GM18498 (cell line): Measurements from ENCODE around the gene IQCE.
"Not testable (repeated sequence)": the region's sequence is repeated elsewhere in the genome, so short reads cannot be mapped to it uniquely, and the experiment has no call there.

ENCODE experiments used
- ATAC-seq: cut with Tn5 transposase; IDR thresholded peaks from one replicate; pipeline ENCODE4 v1.9.1; 2021; ENCODE audit warnings: mild to moderate bottlenecking, moderate library complexity; ENCODE audit not compliant: unreplicated experiment

The IQCE gene

DNA sequence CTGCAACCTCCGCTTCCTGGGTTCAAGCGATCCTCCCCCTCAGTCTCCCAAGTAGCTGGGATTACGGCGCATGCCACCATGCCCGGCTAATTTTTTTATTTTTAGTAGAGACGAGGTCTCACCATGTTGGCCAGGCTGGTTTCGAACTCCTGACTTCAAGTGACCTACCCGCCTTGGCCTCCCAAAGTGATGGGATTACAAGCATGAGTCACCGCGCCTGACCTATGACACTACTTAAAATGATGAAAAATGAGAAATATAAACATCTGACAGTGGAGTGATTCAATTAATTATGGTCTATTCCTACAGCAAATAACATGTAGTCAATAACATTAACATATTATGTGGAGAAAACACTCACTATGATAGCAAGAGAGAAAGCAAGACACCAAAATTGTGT lies 5.7 kb upstream of the IQCE start:
- ATAC-seq: no peak

DNA sequence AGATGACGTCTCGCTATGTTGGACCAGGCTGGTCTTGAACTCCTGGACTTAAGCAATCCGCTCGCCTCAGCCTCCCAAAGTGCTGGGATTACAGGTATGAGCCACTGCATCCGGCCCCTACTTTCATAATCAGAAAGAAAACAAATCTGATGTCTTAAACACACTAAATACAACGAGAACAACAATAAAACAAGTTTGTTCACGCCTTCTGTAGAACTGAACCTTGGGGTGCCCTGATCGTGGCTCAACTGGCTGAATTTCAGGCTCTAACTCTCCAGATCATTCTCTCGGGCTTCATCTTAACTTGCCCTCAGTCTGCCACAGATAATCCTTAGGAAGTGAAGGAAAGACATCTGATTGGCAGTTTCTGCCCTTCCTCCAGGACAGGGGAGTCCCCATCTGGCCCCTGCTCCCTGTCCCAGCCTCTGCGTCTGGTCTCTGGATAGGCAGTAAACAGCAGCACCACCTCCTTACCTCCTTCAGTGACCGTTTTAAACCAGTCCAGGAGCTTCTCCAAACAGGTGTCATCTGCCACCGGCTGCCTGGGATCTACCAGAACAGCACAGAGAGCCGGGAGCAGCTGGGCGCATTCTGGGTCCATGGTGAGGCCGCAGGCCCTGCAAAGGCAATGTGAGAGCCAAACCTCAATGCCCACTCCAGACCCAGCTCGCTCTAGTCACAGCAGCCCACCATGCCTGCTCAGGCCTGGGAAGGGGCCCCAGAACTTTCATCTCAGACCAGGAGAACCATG lies 4.8 kb upstream of the IQCE start:
- ATAC-seq: no peak

GRCh38 chr7:2554661-2555111 lies 4.1 kb upstream of the IQCE start:
- ATAC-seq: no peak

DNA sequence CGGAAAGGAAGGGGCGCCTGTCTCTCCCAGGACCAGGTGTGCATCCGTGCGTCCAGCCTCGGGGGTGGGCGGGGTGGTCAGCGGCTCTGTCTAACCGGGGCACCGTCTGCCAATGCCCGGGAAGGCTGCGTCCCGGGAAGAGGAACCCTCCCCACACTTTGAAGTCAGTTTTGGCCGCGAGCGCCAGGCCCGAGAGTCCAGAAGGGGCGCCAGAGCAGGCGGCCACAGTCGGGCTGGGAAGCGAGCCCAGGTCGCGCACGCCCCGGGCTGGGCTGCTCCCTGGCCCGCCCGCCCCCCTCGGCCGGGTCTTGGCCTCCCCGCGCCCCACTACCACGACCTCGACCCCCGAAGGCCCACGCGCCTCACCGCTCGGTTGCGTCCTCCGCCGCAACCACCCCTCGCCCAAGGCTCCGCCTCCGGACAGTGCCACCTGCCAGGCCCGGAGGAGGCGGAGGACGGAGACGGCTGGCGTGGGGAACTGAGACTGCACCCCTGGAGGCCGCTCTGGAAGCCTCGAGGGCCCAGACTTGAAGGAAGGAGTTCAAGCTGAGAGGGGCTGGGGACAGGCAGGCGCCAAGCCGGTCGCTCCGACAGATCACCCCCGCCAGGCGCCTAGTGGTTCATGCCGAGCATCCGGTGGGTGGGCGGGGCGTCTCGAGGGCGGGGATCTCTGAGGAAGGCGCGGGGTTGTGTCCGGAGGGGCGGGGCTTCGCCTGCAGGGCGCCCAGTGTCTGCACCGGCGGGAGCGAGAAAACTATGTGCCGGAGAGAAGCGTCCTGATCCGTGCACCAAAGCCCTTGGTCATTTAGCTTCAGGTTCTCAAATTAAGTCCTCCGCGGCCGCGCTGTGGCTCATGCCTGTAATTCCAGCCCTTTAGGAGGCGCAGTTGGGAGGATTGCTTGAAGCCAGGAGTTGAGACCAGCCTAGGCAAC lies 3.4 kb upstream of the IQCE start, which contains the start of gene BRAT1:
BRAT1 (minus strand) TSS at position 404 of the 932 bp plus-strand sequence. CDS start 1,093 bp downstream, outside the sequence.
- ATAC-seq: peak; percentile 71

GRCh38 chr7:2559283-2559950 lies 638 bp downstream of the IQCE start:
- ATAC-seq: peak; percentile 18

DNA sequence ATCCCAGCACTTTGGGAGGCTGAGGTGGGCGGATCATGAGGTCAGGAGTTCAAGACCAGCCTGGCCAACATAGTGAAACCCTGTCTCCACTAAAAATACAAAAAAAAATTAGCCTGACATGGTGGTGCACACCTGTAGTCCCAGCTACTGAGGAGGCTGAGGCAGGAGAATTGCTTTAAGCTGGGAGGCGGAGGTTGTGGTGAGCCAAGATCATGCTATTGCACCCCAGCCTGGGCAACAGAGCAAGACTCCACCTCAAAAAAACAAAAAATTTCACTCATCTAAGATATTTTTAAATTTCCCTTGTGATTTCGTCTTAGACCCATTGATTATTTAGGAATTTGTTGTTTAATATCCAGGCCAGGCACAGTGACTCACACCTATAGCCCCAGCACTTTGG lies 5.2 kb downstream of the IQCE start:
- ATAC-seq: not testable (repeated sequence)

DNA sequence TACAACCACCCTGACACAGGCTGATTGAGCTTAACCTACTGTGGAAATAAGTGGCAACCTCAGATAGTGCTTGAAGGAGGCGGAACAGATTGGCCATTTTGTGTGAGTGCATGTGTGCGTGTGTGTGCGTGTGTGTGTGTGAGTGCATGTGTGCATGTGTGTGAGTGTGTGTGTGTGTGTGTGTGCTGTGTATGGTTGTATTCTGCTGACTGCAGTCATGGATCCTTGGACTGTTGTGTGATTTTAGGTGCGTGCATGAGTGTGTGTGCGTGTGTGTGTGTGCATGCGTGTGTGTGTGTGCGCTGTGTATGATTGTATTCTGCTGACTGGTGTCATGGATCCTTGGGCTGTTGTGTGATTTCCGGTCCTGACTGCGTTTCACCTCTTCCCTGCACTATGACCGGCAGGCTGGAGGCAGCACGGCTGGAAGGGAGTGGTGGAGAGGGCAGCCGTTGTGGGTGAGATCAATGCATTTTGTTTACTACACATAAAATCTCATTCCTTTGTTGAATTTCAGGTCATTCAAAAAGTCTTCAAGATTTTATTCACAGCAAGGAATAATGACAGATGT lies 6.3 kb downstream of the IQCE start:
- no peak for ATAC-seq

DNA sequence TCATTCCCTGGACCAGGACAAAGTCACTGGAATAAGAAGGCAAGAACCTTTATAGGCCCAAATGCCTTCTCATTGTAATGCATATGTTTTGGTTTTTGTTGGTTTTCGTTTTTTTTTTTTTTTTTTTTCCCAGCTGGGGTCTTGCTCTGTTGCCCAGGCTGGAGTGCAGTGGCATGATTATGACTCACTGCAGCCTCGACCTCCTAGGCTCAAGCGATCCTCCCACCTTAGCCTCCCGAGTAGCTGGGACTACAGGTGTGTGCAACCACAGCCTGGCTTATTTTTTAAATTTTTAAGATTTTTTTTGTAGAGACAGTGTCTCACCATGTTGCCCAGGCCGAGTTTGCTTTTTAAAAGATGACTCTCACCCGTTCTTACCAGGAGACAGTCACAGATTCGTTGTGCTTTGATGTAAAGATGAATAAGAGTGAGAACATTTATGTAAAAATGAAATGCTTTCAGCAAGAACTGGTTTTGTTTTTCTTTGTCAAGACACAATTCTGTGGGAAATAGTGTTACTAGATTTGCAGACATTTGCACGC lies 7.6 kb downstream of the IQCE start:
- ATAC-seq: no peak

DNA sequence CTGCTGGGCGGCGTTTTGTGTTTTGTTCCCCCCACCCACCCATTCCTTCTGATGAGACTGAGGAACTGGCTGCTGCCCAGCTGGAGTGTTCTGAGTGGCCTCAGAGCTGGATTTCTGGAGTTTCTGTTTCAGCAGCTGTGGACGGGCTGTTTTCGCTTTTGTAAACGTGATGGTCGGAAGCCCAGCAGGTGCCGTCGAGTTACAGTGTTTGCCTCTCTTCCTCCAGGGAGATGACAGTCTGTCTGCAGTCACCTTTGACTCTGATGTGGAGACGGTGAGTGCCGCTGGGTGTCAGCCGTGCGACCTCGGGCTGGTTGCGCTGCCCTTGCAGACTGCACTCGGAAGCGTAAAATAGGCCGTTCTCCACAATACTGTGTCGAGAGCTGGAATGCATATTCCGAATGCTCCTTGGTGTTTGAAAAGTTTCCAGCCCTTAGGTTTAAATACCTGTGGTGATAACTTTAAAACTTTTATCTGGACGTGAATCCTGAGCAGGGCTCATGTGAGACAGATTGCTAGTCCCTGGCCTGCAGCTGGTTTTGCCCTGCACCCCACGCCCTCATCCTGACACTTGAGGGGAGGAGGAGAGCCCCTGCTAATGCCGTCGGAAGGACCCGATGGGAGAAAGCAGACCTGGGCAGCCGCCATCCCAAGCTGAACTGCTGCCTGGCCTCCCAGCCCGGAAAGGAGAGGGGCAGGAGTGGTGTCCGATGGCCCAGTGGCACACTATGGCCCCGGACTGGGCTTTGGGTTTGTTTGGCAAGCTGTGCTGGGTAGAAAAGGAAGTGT lies 8.3 kb downstream of the IQCE start:
- no peak for ATAC-seq

DNA sequence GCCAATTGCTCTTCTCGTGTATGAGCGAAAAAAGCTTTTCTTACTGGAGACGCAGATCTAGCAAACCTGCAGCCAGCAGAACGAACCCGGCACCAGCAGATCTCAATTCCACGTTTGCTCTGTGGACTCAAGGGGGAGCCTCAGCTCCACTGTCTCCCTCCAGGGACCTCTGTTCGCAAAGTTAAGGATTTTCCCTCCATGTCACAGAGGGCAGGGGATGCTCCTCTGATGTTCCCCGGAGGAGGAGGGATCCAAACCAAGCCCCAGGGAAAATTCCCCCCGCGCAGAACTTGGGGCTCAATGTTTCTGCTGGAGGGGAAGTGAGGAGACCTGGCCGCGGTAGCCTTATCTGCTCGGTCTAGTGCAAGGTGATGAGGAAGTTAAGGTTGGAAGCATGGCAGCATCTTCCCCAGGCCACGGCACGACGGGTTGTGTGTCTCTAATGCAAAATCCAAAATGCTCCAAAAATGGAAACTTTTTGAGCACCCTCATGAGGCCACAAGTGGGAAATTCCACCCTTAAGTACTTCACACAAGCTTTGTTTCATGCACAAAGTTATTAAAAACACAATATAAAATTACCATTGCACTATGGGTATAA lies 9.0 kb downstream of the IQCE start:
- ATAC-seq: no peak

- ATAC-seq: no peak
These were observed 9.9 kb downstream of the IQCE start for GRCh38 chr7:2568521-2569223.

DNA sequence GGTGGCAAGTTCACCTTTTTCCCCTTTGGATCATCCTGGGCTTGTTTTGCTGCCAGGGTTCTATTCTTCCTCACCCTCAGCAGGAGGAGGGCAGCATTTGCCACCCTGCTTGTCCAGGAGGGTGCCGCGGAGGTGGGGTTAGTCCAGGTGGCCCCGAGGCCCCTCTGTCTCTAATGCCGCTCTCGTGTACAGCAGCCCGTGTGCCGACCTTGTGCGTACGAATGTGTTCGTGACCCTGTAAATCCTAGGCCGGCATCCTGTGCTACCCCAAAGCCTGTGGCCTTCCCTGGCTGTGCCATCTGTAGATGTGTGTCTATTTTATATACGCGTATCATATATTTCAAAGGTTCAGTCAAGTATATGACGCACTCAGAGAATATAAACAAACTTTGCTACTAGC lies 10.6 kb downstream of the IQCE start:
- no peak for ATAC-seq

DNA sequence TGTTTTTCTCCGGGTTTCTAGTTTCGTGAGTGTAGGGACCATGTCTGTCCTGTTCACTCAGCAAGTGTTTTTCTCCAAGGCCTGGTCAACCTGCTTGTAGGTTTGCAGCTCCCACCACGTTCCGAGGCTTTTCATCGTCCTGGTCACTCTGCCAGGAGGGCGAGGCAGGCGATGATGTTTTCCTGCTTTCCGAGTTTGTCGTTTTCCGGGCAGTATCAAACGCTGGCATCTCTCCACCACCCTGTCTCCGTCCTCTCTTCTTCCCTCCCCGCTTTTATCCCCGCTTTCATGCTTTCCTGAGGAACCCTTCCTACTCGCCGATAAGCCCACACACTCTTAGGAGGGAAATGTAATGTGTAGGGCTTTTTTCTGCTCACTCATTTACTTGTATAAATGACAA lies 11.2 kb downstream of the IQCE start:
- no peak for ATAC-seq

DNA sequence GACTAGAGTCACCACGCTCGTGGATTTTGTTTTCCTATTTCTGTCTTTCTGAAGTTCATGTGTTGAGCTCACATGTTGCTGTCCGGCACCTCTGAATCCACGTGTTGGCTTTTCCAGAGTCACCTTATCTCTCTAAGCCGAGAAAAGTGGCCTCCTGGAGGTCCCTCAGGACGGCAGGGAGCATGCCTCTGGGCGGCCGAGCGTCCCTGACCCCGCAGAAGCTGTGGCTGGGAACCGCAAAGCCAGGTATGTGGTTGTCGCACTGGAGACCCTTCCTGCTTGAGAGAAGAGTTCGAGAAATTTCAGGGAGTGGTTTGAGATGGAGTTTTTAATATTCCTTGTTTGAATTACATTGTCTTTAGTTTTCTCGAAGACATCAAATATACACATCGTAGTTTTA lies 12.6 kb downstream of the IQCE start:
- no peak for ATAC-seq

DNA sequence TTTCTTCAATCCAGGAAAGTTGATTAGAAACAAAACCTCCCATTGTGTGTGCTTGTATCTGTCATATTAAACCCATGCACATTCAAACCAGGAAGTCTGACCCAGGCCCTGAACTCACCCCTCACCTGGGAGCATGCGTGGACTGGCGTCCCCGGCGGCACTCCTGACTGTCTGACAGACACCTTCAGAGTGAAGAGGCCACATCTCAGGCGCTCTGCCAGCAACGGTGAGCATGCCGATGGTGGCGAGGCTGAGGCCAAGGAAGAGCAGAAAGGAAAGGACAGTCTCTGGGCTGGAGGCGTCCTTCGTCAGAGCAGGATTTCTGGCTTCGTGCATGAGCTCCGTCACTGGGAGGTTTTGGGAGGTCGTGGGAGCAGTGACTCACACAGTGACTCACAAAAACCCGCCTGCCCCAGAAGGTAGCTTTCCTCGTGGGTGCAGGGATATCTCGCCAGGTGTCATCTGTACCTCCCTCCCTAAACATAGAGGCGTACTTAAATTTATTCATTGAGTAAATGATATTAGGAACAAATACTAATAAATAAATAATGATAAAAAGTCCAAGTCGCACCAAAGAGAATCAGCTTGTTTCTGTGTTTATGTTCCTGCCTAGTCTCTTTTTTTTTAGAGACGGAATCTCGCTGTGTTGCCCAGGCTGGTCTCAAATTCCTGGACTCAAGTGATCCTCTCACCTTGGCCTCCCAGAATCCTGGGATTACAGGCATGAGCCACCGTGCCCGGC lies 13.5 kb downstream of the IQCE start:
- no peak for ATAC-seq

GRCh38 chr7:2573761-2574160 lies 15.0 kb downstream of the IQCE start:
- no peak for ATAC-seq

GRCh38 chr7:2575046-2575732 lies 16.4 kb downstream of the IQCE start:
- ATAC-seq: no peak
